NCI-H1048 (cell line): ENCODE results near the gene CCT3.
A peak's percentile ranks its signal among the peaks of the same experiment; 100 is the strongest.

Experiments
- DNase-seq: peaks from one replicate; lab custom pipeline; 2025; lab: John Stamatoyannopoulos, UW

The CCT3 gene

DNA sequence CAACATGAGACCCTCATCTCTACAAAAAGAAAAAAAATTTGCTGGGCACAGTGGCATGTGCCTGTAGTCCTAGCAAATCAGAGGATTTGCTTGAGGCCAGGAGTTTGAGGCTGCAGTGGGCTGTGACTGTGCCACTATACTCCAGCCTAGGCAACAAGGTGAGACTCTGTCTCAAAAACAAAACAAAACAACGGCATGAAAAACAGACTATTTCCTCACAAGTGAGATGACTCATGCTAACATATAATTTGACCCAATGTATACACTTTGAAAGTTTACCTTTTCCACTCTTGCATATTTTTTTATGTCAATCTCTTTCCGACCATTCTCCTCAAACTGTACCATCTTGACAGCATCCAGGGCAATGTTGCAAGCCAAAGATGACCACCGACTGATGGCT is 17.5 kb downstream of the CCT3 start:
- DNase-seq = no peak

DNA sequence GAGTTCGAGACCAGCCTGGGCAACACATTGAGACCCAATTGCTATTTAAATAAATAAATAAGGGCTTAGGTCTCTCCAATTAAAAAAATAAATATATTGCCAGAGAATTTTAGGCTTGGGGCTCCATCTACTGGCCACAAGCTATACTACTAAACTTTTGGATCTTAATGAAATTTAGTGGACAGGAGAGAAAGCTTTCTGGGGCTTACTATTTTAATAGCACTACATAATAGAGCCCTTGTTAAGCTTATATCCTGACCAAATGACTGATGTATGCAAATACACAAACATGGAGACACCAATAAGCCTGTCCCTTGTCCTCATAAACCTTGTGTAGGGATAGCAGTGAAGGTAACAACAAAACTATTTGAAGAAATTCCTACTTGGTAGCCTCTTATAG is 18.4 kb downstream of the CCT3 start:
- DNase-seq = peak; percentile 41

DNA sequence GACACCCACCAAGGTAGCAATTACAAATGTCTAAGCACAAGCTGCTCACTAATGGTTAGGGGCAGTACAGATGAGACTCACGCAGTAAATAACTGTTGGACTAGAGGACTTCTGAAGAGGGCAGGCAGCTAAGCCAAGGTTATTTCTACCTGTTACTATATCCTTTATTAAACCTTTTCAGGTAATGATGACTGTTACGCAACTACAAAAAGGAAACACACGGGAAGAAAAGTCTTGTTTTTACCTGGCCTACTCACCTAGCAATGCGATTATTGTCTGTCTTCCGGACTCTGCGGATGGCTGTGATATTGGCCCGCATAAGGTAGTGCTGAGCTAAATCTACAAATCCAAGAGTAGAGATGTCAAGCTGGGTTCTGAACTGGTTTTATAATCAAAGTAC is 21.2 kb downstream of the CCT3 start:
- no peak for DNase-seq

DNA sequence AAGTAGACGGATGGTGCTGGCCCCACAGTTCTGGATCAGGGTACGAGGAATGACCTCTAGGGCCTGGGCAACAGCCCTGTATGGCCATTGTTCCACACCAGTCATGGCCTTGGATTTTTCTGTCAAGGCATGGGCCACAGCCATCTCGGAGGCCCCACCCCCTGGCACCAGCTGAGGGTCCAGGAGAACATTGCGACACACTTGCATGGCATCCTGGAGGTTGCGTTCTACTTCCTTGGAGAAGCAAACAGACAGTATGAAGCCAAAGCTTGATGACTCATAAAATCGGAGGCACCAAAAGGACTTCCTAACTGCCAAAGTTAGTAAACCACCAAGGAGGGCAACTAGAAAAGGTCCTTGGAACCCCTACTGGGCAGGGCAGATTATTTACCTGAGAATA is 27.1 kb downstream of the CCT3 start:
- DNase-seq = no peak

DNA sequence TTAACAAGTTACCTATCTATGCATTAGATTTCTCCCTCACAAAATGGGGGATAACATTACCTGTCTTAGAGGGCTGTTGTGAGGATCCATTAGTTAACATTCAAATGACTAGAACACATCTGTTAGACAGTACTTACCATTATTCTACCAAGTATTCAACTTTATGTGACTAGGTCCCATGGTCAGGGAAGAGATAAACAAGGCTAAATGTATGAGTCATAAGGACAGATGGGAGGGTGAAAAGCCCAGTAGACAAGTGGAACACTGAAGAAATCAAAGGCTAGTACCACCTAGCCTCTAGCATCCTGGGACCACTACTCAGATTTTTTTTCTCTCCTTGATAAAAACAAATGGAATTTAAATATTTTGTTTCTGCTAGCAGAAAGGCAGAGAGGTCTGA is 30.0 kb downstream of the CCT3 start:
- DNase-seq = no peak

DNA sequence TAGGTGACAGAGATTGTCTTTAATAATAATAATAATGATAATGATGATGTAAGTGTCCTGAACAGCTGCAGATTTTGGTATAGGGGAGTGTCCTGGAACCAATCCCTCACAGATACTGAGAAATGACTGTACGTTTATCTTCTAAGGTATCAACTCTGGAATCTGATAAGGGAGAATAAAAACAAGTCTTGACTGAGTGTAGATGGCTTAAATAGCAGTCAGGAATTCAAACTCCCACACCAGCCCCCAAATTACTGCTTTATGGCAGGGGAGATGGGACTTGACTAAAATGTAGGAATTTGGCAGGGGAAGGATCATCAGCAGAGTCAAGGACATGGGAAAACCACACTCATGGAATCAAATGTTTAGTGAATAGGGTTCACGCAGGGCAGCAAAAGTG is 32.9 kb downstream of the CCT3 start:
- DNase-seq = no peak

DNA sequence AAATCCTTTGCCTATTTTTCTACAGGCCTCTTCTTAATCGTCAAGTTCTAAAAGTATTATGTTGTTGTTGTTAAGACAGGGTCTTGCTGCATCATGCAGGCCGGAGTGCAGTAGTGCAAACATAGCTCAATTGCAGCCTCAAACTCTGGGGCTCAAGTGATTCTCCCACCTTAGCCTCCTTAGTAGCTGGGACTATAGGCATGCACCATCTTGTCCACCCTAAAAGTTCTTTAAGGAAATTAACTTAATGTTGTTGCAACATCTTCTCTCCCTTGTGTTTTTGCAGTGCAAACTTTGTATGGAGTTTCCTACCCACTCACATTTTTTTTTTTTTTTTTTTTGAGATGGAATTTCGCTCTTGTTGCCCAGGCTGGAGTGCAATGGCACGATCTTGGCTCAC is 34.9 kb downstream of the CCT3 start:
- no peak for DNase-seq

DNA sequence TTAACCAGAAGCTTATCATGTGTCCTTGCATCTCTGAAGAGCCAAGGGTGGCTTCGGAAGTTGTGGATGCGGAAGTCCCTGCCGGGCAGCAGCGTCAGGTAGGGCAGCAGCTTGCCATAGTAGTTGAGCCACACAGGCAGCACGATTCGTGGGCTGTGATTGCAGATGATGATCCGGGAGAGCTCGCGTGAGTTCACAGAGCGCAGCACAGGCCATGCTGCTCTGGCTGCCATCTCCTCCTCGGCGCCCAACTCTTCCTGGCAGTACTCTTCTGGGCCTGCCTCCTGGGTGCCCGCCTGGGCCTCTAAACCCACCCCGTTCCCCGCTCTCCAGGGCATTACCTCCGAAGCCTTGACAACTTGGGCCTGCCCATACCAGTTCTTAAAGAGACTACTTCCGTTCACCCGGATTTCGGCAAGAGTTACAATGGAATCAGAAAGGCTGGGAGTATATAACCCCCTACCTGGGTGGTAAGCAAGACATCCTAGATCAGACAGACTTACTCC is 39.2 kb downstream of the CCT3 start, which contains the start of gene VHLL:
VHLL (minus strand) TSS at position 456 of the 506 bp plus-strand sequence; CDS start at position 338, 118 bp downstream.
- no peak for DNase-seq

DNA sequence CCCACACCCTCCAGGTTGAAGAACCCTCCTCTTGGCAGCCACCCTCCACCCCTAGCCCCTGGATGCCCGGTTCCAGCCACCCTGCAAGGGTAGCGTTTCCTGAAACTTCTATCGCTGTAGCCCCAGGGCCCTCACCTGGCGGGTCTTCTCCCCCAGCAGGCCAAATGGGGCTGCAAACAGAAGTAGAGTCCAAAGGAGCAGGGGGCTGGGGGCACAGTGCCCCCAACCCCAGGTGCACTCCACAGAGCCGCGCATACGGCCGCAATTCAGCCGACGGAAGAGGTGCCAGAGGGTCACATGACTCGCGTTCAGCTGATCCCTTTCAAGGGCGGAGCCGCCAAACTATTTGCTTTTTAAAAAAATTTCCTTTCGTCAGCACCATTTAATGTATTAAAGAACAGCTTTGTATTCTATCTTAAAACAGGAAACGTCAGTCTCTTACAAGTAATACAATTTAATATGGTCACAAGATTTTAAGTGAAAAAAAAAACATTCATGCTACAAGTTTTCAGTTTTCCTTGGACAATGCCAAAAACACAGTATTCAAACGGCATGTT is 42.6 kb downstream of the CCT3 start, which contains the start of gene GLMP:
GLMP (minus strand) TSS at position 289 of the 557 bp plus-strand sequence; CDS start at position 255, 34 bp downstream.
- DNase-seq = peak; percentile 38

DNA sequence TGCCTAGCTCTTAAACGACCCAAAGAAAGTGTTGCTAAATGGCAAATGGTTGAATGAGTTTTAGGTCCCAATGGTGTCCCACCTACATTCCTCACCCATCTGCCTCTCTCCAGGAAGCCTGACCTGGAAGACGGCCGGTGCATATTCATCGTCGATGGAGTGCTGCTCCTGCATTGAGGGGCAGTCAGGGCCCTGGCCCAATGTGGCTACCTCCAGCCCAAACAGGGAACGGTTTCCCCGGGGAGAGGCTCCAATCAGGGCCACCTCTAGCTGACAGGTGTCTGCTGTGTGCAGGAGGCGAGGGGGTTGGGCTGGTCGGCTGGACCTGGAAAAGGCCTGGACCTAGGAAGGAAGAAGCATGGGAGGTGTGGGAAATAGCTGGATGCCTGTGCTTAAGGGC is 44.2 kb downstream of the CCT3 start:
- DNase-seq = no peak

DNA sequence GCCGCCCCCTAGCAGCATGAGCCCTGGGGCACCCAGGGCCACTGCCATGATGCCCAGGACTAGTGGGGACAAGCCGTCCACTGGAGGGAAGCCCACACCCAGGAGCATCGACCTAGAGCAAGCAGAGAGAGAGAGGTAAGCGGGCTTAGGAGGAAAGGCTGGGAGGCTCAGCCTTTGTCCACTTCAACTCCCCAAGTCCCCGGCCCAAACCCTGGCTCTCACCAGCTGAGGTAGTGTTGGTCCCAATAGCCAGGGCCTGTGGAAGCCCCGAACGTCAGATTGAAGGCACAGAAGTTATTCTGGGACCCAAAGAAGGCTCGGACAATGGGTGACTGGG is 45.0 kb downstream of the CCT3 start:
- DNase-seq = no peak

DNA sequence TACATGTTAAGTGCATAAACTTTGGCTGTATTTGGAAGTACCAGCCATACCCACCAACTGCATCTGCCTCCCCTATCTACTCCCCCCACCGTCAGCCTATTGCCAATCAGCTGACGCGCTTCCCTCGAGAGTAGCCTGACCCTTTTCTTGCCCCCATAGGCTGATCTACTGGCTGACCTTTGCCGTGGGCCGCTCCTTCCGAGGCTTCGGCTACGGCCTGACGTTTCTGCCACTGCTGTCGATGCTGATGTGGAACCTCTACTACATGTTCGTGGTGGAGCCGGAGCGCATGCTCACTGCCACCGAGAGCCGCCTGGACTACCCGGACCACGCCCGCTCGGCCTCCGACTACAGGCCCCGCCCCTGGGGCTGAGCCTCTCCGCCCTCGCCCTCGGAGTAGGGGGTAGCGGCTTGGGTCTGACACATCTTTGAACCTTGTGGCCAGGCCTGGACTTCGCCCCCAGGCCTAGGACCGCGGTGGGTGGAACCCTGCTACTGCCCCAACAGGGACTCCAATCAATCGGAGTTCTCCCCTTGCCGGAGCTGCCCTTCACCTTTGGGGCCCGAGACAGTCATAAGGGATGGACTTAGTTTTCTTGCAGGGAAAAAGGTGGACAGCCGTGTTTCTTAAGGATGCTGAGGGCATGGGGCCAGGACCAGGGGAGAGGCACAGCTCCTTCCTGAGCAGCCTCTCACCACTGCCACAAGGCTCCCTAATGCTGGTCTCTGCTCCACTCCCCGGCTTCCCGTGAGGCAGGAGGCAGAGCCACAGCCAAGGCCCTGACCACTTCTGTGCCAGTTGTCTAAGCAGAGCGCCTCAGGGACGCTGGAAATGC is 46.6 kb downstream of the CCT3 start:
- peak; percentile 24 for DNase-seq

DNA sequence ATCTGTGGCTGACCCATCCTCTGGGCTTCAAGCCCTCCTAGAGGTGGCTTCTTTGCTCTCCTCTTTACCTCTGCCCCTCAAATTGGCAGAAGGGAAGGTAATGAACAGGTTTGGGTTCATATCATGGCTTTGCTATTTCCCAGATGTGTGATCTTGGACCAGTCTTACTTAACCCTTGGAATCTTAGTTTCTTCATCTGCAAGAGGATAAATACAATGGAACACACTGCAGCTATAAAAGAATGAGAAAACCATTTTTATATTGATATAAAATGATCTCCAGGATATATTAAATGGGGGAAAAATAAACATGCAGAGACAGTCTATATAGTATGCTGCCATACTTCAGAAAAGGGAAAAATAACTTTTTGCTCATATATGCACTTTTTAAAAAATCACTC is 48.2 kb downstream of the CCT3 start:
- no peak for DNase-seq

DNA sequence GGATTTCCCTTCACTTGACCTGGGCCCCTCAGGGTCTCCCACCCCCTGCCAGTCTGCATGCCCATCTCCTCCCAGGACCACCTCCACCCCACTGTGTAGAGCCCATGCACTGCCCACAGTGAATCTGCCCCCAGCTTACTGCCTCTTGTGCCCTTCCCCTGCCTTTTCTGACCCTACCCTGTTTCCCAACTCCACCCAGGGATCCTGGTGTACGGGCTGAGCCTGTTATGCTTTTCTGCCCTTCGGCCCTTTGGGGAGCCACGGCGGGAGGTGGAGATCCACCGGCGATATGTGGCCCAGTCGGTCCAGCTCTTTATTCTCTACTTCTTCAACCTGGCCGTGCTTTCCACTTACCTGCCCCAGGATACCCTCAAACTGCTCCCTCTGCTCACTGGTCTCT is 52.0 kb downstream of the CCT3 start:
- no peak for DNase-seq

DNA sequence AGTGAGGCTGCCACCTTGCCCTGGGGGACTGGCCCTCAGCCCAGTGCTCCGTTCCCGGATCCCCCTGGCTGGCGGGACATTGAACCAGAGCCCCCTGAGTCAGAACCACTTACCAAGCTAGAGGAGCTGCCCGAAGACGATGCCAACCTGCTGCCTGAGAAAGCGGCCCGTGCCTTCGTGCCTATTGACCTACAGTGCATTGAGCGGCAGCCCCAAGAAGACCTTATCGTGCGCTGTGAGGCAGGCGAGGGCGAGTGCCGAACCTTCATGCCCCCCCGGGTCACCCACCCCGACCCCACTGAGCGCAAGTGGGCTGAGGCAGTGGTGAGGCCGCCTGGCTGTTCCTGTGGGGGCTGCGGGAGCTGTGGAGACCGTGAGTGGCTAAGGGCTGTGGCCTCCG is 52.7 kb downstream of the CCT3 start:
- DNase-seq = no peak

DNA sequence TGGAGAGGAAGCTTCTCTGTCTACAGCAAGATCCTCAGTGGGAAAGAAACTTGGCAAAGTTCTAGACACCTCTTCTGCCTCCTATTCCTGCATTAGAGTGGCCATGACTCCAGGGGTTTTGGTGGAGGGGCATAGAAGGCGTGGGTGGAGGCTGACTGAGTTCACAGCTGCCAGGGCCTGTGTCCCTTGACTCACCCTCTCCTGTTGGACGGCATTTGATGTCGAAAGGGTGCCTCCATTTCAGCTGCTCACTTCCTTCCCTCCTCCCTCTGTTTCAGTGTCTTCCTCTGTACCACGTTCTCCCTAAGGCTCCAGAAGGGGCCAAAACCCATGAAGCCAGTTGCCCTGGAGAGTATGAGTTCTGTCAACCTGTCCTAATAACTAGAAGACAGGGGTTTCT is 53.3 kb downstream of the CCT3 start:
- DNase-seq = no peak

DNA sequence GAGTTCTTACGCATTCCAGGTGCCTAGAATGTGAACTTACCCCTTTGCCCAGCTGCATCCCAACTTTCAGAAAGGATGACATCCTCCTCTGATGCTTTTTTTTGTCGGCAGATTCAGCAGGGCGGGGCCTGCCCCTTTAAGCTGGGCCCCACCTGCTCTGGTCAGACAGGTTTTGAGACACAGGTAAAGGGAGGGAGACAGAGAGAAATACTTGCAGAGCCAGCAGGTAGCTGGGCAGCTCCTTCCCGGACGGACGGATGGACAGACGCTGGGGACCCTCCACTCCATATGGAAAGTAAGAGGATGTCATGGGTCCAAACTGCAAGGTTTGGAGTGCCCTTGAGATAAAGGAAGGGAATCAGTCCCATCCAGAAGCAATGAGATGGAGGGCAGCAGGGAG is 54.0 kb downstream of the CCT3 start, which contains the start of gene TMEM79:
TMEM79 (plus strand) TSS at position 214 of the 400 bp plus-strand sequence. CDS start 902 bp downstream, outside the sequence.
- DNase-seq = no peak

DNA sequence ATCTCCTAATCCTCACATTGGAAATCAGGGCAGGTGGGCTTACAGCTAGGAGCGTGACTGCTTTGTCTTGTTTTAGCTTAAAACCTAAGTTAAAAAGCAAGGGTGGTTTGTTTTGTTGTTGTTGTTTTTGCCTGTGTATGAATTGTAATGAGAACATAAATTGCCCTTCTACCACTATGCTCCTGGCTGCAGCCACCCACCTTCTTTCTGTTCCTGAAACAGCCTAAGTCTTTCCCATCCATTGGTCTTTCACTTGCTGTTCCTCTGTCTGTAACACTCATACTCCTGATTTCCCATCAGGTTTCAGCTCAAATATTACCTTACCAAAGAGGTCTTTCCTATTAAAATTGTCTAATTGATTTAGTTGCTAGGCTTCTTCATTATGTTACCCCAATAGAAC is 54.6 kb downstream of the CCT3 start:
- DNase-seq = no peak

DNA sequence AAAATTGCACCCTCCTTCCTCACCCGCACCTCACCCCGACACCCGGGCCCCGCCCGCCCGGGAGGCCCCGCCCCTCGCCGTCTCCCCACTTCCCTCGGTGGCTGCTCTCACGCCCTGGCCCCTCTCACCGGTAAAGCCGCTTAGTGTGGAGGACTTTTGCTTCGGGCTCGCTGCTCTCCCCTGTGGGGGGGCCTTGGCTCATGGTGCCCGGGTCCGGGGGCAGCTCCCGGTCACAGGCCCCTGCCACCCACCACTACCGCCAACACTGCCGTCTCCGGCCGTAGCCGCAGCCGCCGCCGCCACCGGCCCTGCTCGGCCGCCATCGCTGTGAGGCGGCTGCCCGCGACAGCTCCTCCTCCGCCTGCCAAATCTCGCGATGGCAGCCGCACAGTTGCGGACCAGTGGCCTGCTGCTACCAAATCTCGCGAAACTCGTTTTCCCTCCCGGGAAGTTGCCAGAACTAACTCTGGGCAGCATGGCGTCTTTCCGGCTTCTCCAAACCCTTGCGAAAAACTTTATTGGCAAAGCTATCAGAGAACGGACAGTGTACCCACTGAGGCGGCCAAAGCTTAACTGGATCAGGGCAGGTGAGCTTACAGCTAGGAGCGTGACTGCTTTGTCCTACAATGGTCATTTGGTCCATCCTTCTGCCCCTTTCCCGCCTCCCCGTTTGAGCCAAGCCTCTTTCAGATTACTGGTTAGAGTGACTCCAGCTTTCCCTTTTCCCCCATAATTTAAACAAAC is 55.4 kb downstream of the CCT3 start, which contains the start of gene SMG5:
SMG5 (minus strand) TSS at position 347 of the 744 bp plus-strand sequence; CDS start at position 202, 145 bp downstream.
- peak; percentile 98 for DNase-seq

DNA sequence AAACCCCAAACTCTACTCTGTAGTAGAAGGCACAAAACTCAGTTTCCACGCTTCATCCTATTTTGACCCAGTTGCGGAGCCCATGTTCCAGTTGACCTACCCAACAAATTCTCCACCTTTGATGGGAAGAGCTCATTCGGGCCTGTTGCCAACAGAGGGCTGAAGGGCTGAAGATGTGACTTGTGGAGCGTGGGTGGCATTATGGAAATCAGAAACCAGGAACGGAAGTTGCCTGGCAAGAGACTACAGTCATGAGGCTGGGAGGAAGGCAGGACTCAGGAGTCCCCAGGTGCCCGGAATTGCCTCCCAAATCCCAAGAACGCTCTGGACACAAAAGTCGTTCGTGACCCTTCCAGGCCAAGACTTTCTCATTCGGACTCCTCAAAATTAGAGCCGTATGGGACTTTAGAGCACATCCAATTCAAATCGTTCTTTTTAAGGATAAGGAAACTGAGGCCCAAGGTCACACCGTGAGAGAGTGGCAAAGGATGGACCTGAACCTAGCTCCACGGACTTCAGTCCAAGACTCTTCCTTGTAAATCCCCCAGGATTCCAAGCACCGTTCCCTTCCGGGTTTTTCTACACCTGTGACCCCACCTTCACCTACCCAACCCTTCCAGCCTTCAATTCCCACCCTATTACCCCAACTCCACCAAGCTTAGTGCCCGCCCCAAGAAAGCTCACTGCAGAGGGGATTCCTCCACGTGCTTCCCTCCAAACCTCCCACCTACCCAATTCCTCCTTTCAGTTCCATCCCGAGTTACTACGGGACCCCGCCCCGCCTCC is 56.2 kb downstream of the CCT3 start:
- DNase-seq = peak; percentile 34

DNA sequence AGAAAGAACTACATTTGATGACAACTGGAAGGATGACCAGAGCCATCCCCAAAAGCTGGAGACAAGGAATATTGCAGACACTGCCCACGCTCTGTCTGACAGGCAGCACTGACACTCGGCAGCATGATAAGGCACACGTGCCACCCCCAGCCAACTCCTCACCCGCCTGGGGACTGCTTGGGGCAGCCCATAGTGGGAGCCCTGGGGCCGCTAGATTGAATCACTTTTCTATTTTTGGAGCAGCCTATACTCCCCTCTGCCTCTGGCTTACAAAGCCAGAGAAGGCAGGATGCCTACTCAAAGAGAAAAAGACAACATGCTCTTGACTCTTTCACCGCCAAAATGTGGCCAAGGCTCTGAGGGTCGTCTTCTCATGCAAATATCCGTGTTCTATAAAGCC is 56.8 kb downstream of the CCT3 start:
- DNase-seq = no peak

DNA sequence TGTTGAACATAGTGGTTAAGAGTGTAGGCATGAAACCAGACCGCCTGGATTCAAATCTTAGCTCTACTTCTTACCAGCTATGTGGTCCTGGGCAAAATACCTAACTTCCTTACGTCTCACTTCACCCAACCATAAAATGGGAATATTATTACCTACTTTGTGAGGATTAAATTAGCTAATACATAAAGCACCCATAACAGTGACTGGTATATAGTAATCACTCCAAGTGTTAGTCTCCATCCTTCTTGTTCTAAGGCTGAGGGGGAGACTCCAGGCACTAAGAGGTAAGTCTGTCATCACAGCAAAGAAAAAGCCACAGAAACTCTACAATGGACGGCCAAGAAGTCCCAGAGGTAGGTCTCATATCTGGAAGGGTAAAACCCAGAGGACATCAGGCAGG is 58.3 kb downstream of the CCT3 start:
- no peak for DNase-seq
